A549 (cell line): Measurements from ENCODE around the gene TRAPPC4. TPM values are rescaled to one million over a fixed set of nuclear protein-coding genes. Genes with fewer than 3 reads are reported as not detected.
A peak's percentile ranks its signal among the peaks of the same experiment; 100 is the strongest.

ENCODE experiments used
- ATAC-seq, 2 experiments: fragments of 200-7000 bp in 1 of 2; fragments of >200 bp in 1 of 2; cut with Nextera tagmentation in 1 of 2; cut with Tn5 transposase in 1 of 2; 3 replicates each; pipeline versions ENCODE4 v1.8.0 to v1.9.1; 2018 to 2020; ENCODE audit warnings: mild to moderate bottlenecking in 1 of 2, moderate library complexity in 1 of 2
- CTCF ChIA-PET: fragments of 300-600 bp; sonication (Branson Sonifier 250); formaldehyde crosslinking; extraction: SDS; loops from one replicate; lab custom pipeline; 2021; ENCODE audit warnings: antibody characterized with exemption, inconsistent platforms; lab: Yijun Ruan, JAX
- POLR2A ChIA-PET: fragments of 350-600 bp; formaldehyde crosslinking; extraction: SDS; loops from one replicate; lab custom pipeline; 2021; ENCODE audit warnings: antibody characterized with exemption, inconsistent platforms; lab: Yijun Ruan, JAX
- DNase-seq, 2 experiments: peaks; one replicate each; pipeline versions ENCODE4 v3.0.0 to v3.0.0-alpha.2; 2011 to 2016; ENCODE audit warnings: low read depth in 1 of 2, low spot score in 1 of 2
- FAIRE-seq: peaks from 2 replicates; lab custom pipeline; 2011; peaks lifted over from hg19 to GRCh38; lab: Jason Lieb, UNC
- H3K27ac ChIP-seq, 2 experiments: fragments of >200 bp; sonication (Bioruptor Twin); formaldehyde crosslinking; 3 replicates each; pipeline ENCODE4 v1.5.1; 2016 to 2017
- H3K4me1 ChIP-seq: fragments of >200 bp; sonication (Bioruptor Twin); formaldehyde crosslinking; 3 replicates; pipeline ENCODE4 v1.6.1; 2016
- H3K4me2 ChIP-seq: fragments of >200 bp; sonication (Bioruptor Twin); formaldehyde crosslinking; 3 replicates; pipeline ENCODE4 v1.6.1; 2016
- H3K4me3 ChIP-seq: fragments of >200 bp; sonication (Bioruptor Twin); formaldehyde crosslinking; 3 replicates; pipeline ENCODE4 v1.5.1; 2016
- H3K9me3 ChIP-seq: fragments of >200 bp; sonication (Bioruptor Twin); formaldehyde crosslinking; 3 replicates; pipeline ENCODE4 v1.6.1; 2016
- CBX8 ChIP-seq: fragments of 200-600 bp; sonication (generic); IDR thresholded peaks from 2 replicates; pipeline ENCODE4 v1.6.1; 2016
- EHF ChIP-seq: fragments of 250-450 bp; sonication (Bioruptor Pico); IDR thresholded peaks from 2 replicates; pipeline ENCODE4 v1.5.0; 2020; ENCODE audit warnings: mild to moderate bottlenecking
- EHMT2 ChIP-seq: fragments of 200-600 bp; sonication (generic); IDR thresholded peaks from 2 replicates; pipeline ENCODE4 v1.6.1; 2016; ENCODE audit warnings: antibody characterized with exemption, low read depth, mild to moderate bottlenecking, moderate library complexity
- ELK1 ChIP-seq: fragments of 150-350 bp; IDR thresholded peaks from 2 replicates; pipeline ENCODE4 v1.6.1; 2014; ENCODE audit warnings: low read depth, mild to moderate bottlenecking, low read length
- EP300 ChIP-seq, 2 experiments: fragments of >200 bp; sonication (Bioruptor Twin); formaldehyde crosslinking; IDR thresholded peaks; 2 replicates in 1 of 2; 3 replicates in 1 of 2; pipeline ENCODE4 v1.6.1; 2016 to 2017
- FOSB ChIP-seq: fragments of 250-450 bp; sonication (Bioruptor Pico); IDR thresholded peaks from 2 replicates; pipeline ENCODE4 v1.5.0; 2020; ENCODE audit warnings: mild to moderate bottlenecking, moderate library complexity
- HES2 ChIP-seq: fragments of >200 bp; sonication (Bioruptor Twin); formaldehyde crosslinking; IDR thresholded peaks from 2 replicates; pipeline ENCODE4 v1.6.1; 2016
- HOXA7 ChIP-seq: fragments of 250-450 bp; sonication (Bioruptor Pico); IDR thresholded peaks from 2 replicates; pipeline ENCODE4 v1.5.0; 2020; ENCODE audit warnings: mild to moderate bottlenecking, moderate library complexity
- JUNB ChIP-seq: fragments of >200 bp; sonication (Bioruptor Twin); formaldehyde crosslinking; IDR thresholded peaks from 2 replicates; pipeline ENCODE4 v1.6.1; 2016
- KDM1A ChIP-seq: fragments of 200-600 bp; sonication (generic); IDR thresholded peaks from 2 replicates; pipeline ENCODE4 v1.6.1; 2016; ENCODE audit warnings: low read depth, mild to moderate bottlenecking
- MAFK ChIP-seq: fragments of 450-650 bp; IDR thresholded peaks from 2 replicates; pipeline ENCODE4 v1.6.1; 2014; ENCODE audit not compliant: partially characterized antibody
- MAZ ChIP-seq: fragments of 150-350 bp; IDR thresholded peaks from 2 replicates; pipeline ENCODE4 v1.6.1; 2014; ENCODE audit warnings: antibody characterized with exemption, low read depth, low read length, borderline replicate concordance
- NFE2L2 ChIP-seq: fragments of 150-350 bp; conservative IDR thresholded peaks from 2 replicates; pipeline ENCODE4 v1.6.1; 2014; ENCODE audit warnings: low read length
- NPAS2 ChIP-seq: fragments of 250-450 bp; sonication (Bioruptor Pico); IDR thresholded peaks from 2 replicates; pipeline ENCODE4 v1.8.0; 2022; ENCODE audit warnings: mild to moderate bottlenecking, moderate library complexity, borderline replicate concordance
- PHF8 ChIP-seq: fragments of 200-600 bp; sonication (generic); IDR thresholded peaks from 2 replicates; pipeline ENCODE4 v1.6.1; 2016; ENCODE audit warnings: low read depth, mild to moderate bottlenecking, antibody characterized with exemption, moderate library complexity, borderline replicate concordance
- POLR2AphosphoS2 ChIP-seq: conservative IDR thresholded peaks from 2 replicates; pipeline ENCODE4 v1.6.1; 2012; ENCODE audit warnings: low read length, improper control_type of control experiment, inconsistent platforms
- RCOR1 ChIP-seq: fragments of 150-350 bp; IDR thresholded peaks from 2 replicates; pipeline ENCODE4 v1.6.1; 2014; ENCODE audit warnings: antibody characterized with exemption, low read length, low read depth
- RFX5 ChIP-seq: fragments of 450-650 bp; IDR thresholded peaks from 2 replicates; pipeline ENCODE4 v1.7.1; 2014; ENCODE audit warnings: antibody characterized with exemption, mild to moderate bottlenecking, moderate library complexity
- SMC3 ChIP-seq: fragments of >200 bp; sonication (Bioruptor Twin); formaldehyde crosslinking; IDR thresholded peaks from 3 replicates; pipeline ENCODE4 v1.6.1; 2018; ENCODE audit warnings: inconsistent platforms
- TFCP2L1 ChIP-seq: fragments of 250-450 bp; sonication (Bioruptor Pico); IDR thresholded peaks from 2 replicates; pipeline ENCODE4 v1.5.0; 2021; ENCODE audit warnings: mild to moderate bottlenecking
- USF2 ChIP-seq: fragments of 450-650 bp; IDR thresholded peaks from 2 replicates; pipeline ENCODE4 v1.6.1; 2014; ENCODE audit warnings: antibody characterized with exemption
- ZSCAN20 ChIP-seq: fragments of 250-450 bp; sonication (Bioruptor Pico); IDR thresholded peaks from 2 replicates; pipeline ENCODE4 v1.8.0; 2022; ENCODE audit warnings: mild to moderate bottlenecking, moderate library complexity
- WGBS: methylation state at CpG from one replicate; pipeline ENCODE4 v1.1.6; 2017; ENCODE audit errors: missing lambda C conversion rate; 5-methylcytosine and 5-hydroxymethylcytosine counted together
- polyA plus RNA-seq, 4 experiments: library from polyadenylated mRNA; depleted of rRNA in 3 of 4; stranded (reverse); fragments of >200 nt; fragmentation: RNase III in 1 of 4; extraction: RNeasy Plus Mini Kit Qiagen cat#74134 plus additional on column Dnase treatment in 1 of 4; gene quantifications; 2 replicates in 3 of 4; 3 replicates in 1 of 4; pipeline ENCODE4 v1.2.3, GENCODE V29; 2011 to 2017
- TF ChIP-seq, protein P1 (sequence below): fragments of >200 bp; sonication (Bioruptor Twin); formaldehyde crosslinking; IDR thresholded peaks from 3 replicates; pipeline ENCODE4 v1.5.1; 2016

Gene TRAPPC4
- polyA plus RNA-seq, 2 of the 4 experiments (the other 2 are of a cell fraction) = 71.6 to 77.7 TPM

- no peak for TF ChIP-seq EP300 (IDR thresholded peaks at IDR 0.05)
Measured at GRCh38 chr11:119027561-119028345, 9.2 kb downstream of the TRAPPC4 start (continued).

DNA sequence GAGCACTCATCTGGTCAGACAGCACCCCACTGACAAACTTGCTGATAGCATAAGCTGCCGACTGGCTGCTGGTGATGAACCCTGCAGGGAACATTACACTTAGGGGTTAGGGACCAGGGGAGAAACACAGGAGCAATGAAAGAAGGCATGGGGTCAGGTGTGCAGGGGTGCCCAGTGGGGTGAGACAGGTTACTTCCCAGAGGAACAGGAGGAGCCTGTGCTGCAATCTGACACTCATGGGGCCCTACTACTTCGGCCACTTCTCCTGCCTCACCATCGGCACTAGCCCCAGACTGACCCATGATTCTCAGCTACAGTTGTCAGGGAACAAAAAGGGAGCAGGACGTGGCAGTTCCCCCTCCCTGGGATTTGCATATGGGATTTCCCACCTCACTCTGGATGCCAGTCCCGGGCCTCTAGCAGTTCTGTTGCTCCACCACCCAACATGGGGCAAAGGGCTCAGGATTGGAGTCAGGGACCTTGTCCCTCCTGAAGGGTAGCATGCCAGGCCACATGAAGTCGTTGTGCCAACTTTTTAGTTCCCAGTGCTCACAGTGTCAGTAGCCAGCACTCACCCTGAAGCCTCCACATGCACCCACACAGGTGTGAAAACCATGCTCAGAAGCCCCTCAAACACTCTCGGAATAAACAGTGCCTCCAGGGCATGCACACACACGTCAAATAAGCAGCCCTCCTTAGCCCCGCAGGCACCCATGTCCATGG lies 9.9 kb downstream of the TRAPPC4 start:
- ATAC-seq = no peak
- 78% methylated on average over 9 of the region's 9 CpGs for WGBS
- no peak for DNase-seq
- Histone ChIP-seq H3K4me1 (peaks cover 14% of the 10 kb centered on the region), H3K4me3 (no peak overlapping the region), H3K4me2 (no peak overlapping the region; the same call in 2 of the 3 replicates), H3K9me3 (no peaks in the 10 kb centered on the region), H3K27ac (no peak overlapping the region)
- ChIA-PET CTCF (interaction anchor here (1.3 kb wide), 1 partner anchor 17 kb away, joined by 3 read pairs; no protein-coding TSS in a partner anchor), POLR2A (no interaction called here)
- TF ChIP-seq RCOR1 (no peak), EHF (CRISPR knock-in tag) (no peak), SMC3 (no peak)
- FAIRE-seq = no peak

- no peak for FAIRE-seq
- Histone ChIP-seq H3K9me3 (no peaks in the 10 kb centered on the region), H3K4me3 (no peak overlapping the region), H3K27ac (no peak overlapping the region), H3K4me2 (no peak overlapping the region; the same call in 2 of the 3 replicates), H3K4me1 (peaks cover 12% of the 10 kb centered on the region)
- POLR2A ChIA-PET = no interaction called here
- no peak for ATAC-seq
- DNase-seq = no peak
- TF ChIP-seq FOSB (CRISPR knock-in tag) (no peak), TFCP2L1 (CRISPR knock-in tag) (no peak), NPAS2 (no peak), KDM1A (no peak), NFE2L2 (no peak), EHMT2 (no peak), CBX8 (no peak)
- CTCF ChIA-PET = no interaction called here
- 100% methylated on average over 1 of the region's 1 CpG for WGBS
Measured at GRCh38 chr11:119029069-119029339, 10.4 kb downstream of the TRAPPC4 start.

- CTCF ChIA-PET = interaction anchor here (1.1 to 2.4 kb wide), 2 partner anchors 12 to 13 kb away, joined by 3 to 10 read pairs; no protein-coding TSS in a partner anchor
- 77% methylated on average over 10 of the region's 10 CpGs for WGBS
- H3K4me2 ChIP-seq = peak overlapping the region; percentile 97
- H3K9me3 ChIP-seq = no peaks in the 10 kb centered on the region
- no peak for TF ChIP-seq HES2
- TF ChIP-seq JUNB = no peak
- no peak for TF ChIP-seq POLR2AphosphoS2
- peak; percentile 73 for TF ChIP-seq MAFK
- H3K4me1 ChIP-seq = peaks cover 12% of the 10 kb centered on the region
- DNase-seq (no peak), FAIRE-seq (no peak), ATAC-seq (no peak)
- H3K4me3 ChIP-seq = peak overlapping the region; percentile 85
- peak overlapping the region; percentile 82 to 92; a peak in 5 of 6 replicates for H3K27ac ChIP-seq
- POLR2A ChIA-PET = no interaction called here
Measured at GRCh38 chr11:119029340-119030028, 10.9 kb downstream of the TRAPPC4 start.

- Histone ChIP-seq H3K9me3 (no peaks in the 10 kb centered on the region), H3K27ac (peak overlapping the region; percentile 82 to 92), H3K4me2 (peak overlapping the region; percentile 97), H3K4me3 (peak overlapping the region; percentile 85), H3K4me1 (peaks cover 12% of the 10 kb centered on the region)
- WGBS = no CpG with 5 or more reads among the region's 13 CpGs
- FAIRE-seq (no peak), DNase-seq (no peak), ATAC-seq (peak in 1 of 2 experiments; percentile 28; a peak in 4 of 6 replicates)
- ChIA-PET CTCF (interaction anchor here (1.1 to 2.4 kb wide), 5 partner anchors 8 to 20 kb away, joined by 3 to 10 read pairs (median 8); partner anchors contain the start of genes RPS25 and TRAPPC4), POLR2A (no interaction called here)
- TF ChIP-seq FOSB (CRISPR knock-in tag) (no peak), RFX5 (no peak), SMC3 (no peak), HOXA7 (no peak), ZSCAN20 (CRISPR knock-in tag) (no peak), USF2 (no peak), PHF8 (no peak), ELK1 (no peak), RCOR1 (no peak), MAZ (no peak)
- TF ChIP-seq, protein P1, sequence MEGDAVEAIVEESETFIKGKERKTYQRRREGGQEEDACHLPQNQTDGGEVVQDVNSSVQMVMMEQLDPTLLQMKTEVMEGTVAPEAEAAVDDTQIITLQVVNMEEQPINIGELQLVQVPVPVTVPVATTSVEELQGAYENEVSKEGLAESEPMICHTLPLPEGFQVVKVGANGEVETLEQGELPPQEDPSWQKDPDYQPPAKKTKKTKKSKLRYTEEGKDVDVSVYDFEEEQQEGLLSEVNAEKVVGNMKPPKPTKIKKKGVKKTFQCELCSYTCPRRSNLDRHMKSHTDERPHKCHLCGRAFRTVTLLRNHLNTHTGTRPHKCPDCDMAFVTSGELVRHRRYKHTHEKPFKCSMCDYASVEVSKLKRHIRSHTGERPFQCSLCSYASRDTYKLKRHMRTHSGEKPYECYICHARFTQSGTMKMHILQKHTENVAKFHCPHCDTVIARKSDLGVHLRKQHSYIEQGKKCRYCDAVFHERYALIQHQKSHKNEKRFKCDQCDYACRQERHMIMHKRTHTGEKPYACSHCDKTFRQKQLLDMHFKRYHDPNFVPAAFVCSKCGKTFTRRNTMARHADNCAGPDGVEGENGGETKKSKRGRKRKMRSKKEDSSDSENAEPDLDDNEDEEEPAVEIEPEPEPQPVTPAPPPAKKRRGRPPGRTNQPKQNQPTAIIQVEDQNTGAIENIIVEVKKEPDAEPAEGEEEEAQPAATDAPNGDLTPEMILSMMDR = no peak
Measured at GRCh38 chr11:119030029-119030328, 11.4 kb downstream of the TRAPPC4 start.
